Renal cortex interstitium (tissue), 15 donors: ENCODE measurements around the gene CCK. TPM values are rescaled to one million over a fixed set of nuclear protein-coding genes. Genes with fewer than 3 reads are reported as not detected.
"Not testable (repeated sequence)": the region's sequence is repeated elsewhere in the genome, so short reads cannot be mapped to it uniquely, and the experiment has no call there.

Source experiments
- DNase-seq, 11 donors: peaks; one replicate each; pipeline ENCODE4 v3.0.0-alpha.2; 2013; ENCODE audit warnings: low read depth in 9 of 11, low spot score in 4 of 11; ENCODE audit errors: extremely low read depth in 1 of 11
- long read RNA-seq, 16 experiments: transcript quantifications; one replicate each; lab custom pipeline, GENCODE V29; 2026
- polyA plus RNA-seq, 3 donors: library from polyadenylated mRNA; unstranded; fragments of 120-200 nt; gene quantifications; one replicate each; pipeline ENCODE4 v1.2.1, GENCODE V29; 2013; ENCODE audit not compliant: insufficient read length in 3 of 3

Gene CCK
- under 1 TPM in 2 of 3 donors, not detected in 1; 0.37 to 0.56 TPM for polyA plus RNA-seq
- long read RNA-seq, donor 1: 0 reads
- long read RNA-seq, donor 2, partial matches to known transcripts: 0 of 1 reads
- long read RNA-seq, donor 2, other reads (novel, unspliced or antisense): 0 of 1 reads
- long read RNA-seq, donor 3, partial matches to known transcripts: 0 of 1 reads
- long read RNA-seq, donor 3, other reads (novel, unspliced or antisense): 0 of 1 reads
- long read RNA-seq, donor 4: 0 reads
- long read RNA-seq, donor 5: 0 reads
- long read RNA-seq, donor 6, partial matches to known transcripts: 0 of 1 reads
- long read RNA-seq, donor 6, other reads (novel, unspliced or antisense): 0 of 1 reads
- long read RNA-seq, donor 7: 0 reads
- long read RNA-seq, donor 8, partial matches to known transcripts: 0 of 1 reads
- long read RNA-seq, donor 8, other reads (novel, unspliced or antisense): 0 of 1 reads
- long read RNA-seq, donor 9: 0 reads
- long read RNA-seq, donor 10, partial matches to known transcripts: 0 of 2 reads
- long read RNA-seq, donor 10, other reads (novel, unspliced or antisense): 0 of 2 reads
- long read RNA-seq, donor 11, partial matches to known transcripts: 0 of 2 reads
- long read RNA-seq, donor 11, other reads (novel, unspliced or antisense): 0 of 2 reads
- long read RNA-seq, donor 12: 0 reads
- long read RNA-seq, donor 13, partial matches to known transcripts: 0 of 1 reads
- long read RNA-seq, donor 13, other reads (novel, unspliced or antisense): 0 of 1 reads
- long read RNA-seq, donor 14: 0 reads
- long read RNA-seq, donor 15: 0 reads
- long read RNA-seq, donor 16: 0 reads

DNA sequence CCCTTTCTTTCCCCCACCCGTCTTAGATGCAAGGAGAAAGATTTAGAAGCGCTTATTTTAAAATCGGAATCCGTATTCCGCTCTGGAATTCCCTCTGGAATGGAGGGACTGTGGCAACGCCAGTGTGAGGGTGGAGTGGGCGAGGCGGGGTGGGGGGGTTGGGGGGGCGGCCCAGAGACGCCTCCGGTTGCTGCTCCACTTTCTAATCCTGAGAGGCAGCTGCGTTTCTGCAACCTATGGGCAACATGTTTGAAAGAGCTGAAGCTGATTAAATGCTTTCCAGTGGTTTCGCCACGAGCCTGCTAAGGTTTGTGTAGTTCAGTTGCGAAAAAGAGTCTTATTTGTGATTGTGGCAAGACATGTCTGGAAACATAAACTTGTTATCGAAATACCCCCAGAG is at the start of gene CCK:
Gene CCK, minus strand, starts transcription at position 101 of the 400 bp plus-strand sequence. CDS start 2,555 bp downstream, outside the sequence.
- no peak for DNase-seq

- no peak for DNase-seq
These were observed 48.4 kb upstream of the CCK start for GRCh38 chr3:42314411-42314810.

DNA sequence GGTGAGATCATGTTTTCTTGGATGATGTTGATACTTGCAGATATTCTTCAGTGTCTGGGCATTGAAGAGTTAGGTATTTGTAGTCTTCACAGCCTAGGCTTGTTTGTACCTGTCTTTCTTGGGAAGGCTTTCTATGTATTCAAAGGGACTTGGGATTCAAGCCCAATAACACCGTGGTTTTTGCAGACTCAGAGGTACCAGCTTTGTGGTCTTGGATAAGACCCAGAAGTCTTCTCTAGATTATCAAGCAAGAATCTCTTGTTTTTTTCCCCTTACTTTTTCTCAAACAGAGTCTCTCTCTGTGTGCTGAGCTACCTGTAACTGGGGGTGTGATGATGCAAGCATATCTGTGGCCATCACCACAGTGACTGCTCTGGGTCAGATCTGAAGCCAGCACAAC is 42.7 kb upstream of the CCK start:
- DNase-seq: no peak

DNA sequence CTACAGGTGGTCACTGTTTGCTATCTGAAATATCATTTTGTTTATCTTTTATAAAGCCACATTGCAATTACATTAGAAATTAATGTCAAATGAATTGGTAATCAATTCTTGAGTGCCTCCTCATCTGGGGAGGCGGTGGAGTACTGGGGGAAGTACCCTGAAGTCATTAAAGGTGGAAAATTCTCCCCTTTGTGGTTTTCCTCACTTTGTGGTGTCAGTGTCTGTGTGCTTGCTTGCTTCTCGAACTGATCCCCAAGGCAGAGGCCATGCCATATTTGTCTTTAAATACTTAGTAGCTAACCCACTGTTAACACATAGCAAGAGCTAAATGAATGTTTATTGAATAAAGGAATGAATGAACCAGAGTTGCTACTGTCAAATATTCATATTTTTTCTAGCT is 40.5 kb upstream of the CCK start:
- no peak for DNase-seq

DNA sequence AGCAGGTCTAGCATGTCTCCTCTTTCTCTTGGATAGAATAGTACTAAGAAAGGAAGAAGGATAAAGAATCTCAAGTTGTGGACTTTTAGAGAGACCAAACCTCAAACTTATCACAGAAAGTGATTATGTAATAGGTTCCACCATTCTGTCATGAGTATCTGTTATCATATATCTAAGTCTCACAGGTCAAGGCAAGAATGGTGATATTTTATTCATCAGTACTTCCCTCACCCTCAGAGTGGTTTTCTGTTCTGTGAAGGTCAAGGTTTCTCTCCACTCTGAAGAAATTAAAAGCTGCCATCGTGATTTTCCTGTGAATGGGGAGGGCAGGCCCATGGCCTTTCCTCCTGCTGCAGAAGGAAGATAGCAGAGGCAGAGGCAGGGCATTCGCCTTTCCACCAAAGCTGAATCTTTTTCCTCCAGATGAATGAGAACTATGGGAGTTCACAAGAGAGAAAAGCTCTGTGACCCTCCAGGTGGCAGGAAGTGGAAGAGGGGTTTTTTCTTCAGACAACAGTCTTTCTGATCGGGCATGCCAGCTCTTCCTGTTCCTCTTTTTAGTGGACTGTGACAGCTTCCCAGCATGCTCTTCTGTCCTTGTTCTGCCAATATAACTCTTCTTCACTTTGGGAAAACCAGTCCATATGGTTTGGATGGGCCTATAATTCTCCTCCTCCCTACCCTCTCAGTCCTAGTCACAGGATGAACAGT is 37.1 kb upstream of the CCK start:
- DNase-seq: no peak

DNA sequence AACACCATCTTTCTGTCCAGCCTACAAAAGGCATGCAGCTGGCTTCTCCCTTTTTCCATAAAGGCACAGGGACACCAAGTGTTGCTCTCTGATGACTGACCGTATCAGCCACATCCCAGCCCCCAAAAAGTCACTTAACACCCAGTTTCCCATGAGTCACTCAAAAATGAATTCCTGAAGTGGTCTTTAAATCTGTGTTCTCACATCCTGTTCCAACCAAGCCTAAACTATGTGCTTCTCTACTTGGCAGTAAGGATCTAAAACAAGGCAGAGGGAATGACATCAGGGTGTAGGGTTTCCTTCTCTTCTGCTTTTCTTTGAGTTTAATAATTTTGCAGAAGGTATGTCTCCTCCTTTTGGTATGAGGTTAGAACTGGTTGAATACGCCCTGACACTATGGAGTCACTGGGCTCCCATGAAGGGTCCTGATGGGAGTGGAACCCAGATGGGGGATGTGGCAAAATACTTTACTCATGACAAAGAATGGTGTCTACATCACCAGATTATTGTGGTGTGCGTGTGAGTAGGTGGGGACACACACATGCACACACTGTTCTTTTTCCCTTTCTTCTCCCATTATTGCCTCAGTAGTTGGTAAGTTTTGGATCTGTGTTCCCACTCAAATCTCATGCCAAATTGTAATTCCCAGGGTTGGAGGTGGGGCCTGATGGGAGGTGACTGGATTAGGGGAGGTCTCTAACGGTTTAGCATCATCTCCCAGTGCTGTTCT is 35.6 kb upstream of the CCK start:
- no peak for DNase-seq

DNA sequence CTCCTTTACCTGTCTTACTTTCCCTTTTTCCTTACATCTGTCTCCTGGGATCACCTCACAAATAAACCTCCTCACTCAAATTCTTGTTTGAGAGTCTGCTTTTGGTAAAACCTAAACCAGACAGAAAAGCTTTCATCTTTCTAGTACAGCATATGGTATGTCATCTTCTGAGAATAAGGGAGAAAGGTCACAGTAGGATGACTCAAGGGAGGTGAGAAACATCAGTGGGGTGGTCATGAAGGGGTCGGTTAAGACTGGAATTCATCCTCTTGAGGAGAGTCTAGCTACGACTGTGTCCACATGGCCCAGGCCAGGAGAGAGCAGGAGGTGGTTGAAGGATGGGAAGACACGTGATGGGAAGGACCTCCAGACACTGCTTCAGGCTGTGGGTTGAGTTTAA is 34.8 kb upstream of the CCK start:
- no peak for DNase-seq

GRCh38 chr3:42300013-42300412 is 34.0 kb upstream of the CCK start:
- peak; percentile 25 to 77 (median 61) for DNase-seq

DNA sequence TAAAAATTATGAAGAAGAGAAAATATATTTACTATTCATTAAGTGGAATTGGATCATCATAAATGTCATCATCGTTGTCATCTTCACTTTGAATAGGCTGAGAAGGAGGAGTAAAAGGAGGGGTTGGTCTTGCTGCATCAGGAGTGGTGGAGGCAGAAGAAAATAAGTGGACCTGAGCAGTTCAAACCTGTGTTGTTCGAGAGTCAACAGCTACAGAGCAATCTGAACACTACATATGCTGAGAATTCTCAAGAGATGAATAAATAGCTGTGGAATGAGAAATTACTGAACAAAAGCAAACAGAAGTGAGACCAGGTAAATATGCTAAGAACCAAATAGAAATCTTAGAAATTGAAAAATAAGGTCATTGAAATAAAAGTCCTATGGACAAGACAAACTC is 32.3 kb upstream of the CCK start:
- DNase-seq: no peak

- DNase-seq: no peak
These were observed 26.0 kb upstream of the CCK start for GRCh38 chr3:42292009-42292408.

GRCh38 chr3:42290966-42291714 is 25.2 kb upstream of the CCK start:
- no peak for DNase-seq

DNA sequence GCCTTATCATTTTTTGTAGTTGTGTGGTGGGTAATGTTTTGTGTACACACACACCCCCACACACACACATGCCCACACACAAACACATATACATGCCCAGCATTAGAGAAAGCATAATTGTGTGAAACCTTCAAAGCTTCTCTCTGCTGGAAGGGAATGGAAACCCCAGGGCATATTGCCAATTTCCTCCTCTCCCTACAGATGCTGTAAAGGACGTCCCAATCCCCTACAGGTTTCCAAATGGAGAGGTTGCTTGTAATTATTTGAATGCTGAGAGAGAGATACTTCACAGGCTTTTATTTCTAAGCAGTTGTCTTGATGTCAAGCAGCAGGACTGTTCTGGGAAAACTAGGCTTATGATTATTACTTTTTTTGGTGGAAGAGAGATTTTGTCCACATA is 23.0 kb upstream of the CCK start:
- no peak for DNase-seq

DNA sequence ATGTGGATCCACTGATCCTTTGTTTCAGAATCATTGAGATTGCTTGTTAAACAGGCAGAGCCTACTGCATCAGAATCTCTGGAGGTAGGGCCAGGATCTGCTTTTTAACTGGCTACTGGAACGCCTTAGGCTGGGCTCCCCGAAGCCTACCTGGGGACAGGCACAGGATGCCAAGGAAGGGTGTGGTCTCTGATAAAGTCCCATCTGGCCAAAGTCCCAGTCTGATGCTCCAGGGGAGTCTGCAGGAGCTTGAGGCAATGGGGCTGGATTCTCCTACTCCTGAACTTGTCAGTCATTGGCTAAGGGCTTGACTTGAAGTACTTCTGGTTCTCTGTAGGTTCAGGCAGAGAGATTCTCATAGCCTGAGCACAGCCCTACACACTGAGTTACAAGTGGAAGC is 22.4 kb upstream of the CCK start:
- no peak for DNase-seq

DNA sequence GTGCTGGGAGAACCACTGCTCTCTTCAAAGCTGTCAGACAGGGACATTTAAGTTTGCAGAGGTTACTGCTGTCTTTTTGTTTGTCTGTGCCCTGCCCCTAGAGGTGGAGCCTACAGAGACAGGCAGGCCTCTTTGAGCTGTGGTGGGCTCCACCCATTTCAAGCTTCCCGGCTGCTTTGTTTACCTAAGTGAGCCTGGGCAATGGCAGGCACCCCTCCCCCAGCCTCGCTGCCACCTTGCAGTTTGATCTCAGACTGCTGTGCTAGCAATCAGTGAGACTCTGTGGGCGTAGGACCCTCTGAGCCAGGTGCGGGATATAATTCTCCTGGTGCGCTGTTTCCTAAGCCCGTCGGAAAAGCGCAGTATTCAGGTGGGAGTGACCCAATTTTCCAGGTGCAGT is 21.4 kb upstream of the CCK start:
- not testable (repeated sequence) for DNase-seq

DNA sequence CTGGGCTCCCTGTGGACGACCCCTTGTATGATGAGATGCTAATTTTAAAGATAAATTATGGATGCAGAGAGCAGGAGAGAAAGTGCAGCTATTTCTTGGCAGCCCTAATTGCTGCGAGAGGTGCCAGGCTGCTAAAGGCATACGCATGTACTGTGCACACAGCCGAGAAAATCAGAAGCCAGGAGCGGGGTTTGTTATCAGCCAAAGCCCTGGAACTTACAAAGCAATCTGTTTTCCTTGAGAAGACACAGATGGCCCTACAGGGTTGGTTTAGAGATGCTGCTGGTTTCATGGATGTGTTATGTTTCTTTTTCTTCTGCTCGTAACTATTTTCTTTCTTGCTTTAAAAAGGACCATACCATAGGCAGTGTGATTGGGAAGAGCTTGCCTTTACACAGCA is 11.7 kb upstream of the CCK start:
- no peak for DNase-seq

DNA sequence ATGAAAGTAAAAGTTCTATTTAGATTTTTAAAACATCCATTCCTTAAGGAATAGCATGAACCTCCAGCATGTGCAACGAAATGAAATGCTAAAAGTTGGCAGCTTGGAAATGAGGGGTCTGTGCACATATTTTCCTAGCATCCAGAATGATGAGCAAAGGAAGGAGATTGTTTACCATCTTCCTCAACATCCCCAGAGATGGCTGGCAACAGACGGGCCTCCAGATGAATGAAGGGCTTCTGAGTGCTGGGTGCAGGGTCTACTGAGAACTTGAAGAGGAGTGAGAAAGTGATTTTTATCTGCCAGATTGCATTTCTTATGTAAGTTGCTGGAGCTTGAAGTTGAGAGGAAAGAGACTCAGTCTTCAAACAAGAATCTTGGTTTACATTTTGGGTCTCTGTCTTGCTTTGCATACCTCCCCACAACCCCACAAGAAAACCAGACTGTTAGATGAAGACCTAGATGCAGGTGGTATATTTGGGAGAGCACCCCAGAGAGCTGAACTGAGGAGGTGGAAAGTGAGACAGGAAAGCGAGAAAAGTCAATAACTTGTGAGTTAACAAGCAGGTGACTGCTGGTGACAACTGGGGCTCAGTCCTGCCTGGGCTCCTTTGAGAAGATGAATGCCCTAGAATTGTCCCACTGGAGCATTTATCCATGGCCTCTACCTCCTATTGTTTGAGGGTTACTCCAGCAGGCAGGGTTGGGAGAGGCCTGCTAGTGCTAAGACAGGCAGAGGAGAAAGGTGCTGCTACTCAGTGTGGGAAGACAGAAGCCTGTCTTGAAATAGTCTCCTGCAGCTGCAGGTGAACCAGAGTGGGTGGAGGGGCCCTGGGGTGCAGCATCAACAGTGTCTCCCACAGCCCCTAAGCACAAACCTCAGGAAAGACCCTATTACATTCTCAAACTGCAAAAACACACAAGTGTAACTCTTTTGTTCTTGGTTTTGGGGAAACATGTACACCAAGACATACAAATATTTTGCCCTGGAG is 10.5 kb upstream of the CCK start:
- DNase-seq: no peak

GRCh38 chr3:42275217-42275616 is 9.2 kb upstream of the CCK start:
- no peak for DNase-seq
